Stimulated activated CD4-positive, alpha-beta T cell treated with anti-CD3 and anti-CD28 coated beads, TNF-alpha, amount 100 ng/mL, for 24 hours (primary cell): Measurements from ENCODE around the gene SRM.
"Not testable (repeated sequence)": the region's sequence is repeated elsewhere in the genome, so short reads cannot be mapped to it uniquely, and the experiment has no call there.

Experiments
- DNase-seq, 3 experiments: peaks; one replicate each; pipeline ENCODE4 v3.0.0-alpha.2; 2020; ENCODE audit warnings: low read depth in 3 of 3

SRM gene

DNA sequence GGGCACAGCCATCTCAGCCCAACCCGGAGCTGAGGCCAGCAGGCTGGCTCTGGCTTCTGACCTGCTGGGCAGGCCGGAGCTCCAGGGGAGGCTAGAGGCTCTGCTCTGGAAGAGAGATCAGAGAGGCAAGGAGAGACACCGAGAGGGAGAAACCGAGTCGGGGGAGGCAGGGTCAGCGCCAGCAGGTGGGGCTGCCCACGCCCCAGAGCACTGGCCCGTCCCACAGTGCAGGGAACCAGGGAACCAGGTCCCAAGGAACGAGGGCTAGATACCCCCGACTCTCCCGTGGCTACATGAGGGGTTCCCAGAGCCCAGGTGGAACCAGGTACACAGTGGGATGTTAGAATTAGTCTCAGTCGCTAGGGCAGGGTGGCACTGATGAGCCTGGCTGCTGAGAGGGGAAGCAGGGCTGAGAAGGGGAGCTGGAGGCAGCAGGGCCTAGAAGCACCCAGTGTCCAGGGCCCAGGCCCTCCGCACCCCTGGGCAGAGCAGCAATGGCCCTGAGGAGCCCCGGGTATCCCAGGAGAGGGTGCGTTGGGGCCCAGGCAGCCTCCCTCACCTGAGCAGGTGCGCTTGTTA lies 14.9 kb downstream of the SRM start:
- DNase-seq, result no peak

DNA sequence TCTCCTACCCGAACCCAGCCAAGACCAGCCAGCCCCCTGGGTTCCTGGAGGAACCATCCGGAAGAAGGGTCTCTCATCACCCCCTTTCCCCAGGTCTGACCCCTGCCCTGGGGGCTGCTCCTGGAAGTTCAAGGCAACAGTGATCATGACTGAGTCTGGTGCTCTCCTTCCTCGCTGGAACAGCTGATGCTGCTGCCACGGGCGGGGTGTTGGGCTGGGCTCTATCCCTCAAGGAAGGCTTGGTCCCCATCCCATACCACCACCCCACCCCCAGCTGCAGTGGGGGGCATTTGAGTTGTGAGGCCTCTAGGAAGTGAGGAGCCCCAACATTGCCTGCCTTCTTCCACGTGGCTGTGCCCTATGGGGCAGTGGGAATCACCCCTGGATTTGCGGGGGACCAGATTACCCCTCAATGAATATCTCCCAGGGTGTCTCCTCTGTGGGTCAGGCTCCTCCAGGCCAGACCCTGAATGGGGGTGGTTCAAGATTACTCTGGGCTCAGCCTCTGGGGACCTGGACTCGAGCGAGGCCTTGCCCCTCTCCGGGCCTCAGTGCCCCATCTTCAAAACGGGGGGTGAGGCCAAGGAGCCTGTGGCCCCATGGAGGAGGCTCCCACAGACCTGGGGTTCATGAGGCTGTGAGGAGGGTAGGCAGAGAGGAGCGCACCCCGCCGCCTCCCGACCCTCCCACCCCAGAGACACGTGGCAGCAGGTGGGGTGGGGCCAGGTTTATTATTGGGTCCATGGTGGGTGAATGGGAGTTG lies 15.6 kb downstream of the SRM start:
- DNase-seq, result no peak

DNA sequence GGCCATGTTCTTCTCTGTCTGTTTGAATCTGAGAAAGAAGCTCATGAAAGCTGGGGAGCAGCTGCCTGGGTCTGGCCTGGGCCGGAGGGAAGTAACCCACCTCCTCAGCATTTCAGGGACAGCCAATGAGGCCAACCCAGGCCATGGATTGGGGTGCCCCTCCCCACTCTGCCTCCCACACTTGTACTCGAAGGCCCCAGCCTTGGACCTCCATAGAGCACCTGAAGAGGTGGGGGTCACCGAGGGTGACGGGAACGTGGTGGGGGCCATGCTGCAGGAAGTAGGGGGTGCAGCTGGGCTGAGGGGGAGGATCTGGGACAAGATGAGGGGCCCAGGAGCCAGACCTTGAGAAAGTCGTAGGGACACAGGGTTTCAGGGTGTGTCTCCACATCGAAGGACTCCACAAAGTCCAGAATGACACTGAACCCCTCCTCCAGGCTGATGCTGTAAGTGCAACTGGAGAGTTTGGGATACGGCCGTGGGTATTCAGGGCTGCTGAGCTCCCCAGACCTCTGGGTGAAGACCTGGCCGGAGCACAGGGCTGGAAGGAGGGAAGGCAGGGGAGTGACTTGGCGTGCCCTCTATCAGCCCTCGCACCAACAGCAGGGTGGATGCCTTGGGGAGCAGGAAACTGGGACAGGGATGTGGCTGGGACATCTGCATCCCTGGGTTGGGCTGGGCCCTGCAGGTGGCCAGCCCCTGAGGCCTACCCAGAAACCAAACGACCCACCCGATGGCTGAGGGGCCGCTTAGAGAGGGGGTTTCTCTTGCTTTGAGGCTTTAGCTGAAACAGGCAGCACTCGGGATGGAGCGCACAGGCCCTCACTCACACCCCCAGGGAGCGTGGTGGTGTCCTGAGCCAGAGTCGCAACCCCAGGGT lies 16.6 kb downstream of the SRM start:
- no peak for DNase-seq

DNA sequence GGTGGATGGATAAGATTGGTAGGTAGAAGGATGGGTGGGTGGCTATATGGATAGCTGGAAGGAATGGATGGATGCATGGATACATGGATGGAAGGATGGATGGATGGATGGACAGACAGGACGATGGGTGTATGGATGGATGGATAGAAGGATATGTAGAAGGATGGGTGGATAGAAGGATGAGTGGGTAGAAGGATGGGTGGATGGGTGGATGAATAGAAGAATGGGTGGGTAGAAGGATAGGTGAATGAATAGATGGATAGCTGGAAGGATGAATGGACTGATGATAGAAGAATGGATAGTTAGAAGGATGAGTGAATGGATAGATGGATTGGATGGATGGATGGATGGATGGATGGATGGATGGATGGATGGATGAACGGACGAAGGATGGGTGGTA lies 17.8 kb downstream of the SRM start:
- DNase-seq, result no peak

DNA sequence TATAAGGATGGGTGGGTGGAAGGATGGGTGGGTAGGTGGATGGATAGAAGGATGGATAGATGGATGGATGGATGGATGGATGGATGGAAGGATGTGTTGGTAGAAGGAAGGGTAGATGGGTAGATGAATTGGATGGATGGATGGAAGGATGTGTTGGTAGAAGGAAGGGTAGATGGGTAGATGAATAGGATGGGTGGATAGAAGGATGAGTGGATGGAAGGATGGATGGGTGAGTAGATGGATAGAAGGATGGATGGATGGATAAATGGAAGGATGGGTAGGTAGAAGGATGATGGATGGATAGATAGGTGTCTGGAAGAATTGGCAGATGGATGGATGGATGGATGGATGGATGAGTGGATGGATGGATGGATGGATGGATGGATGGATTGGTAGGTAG lies 18.8 kb downstream of the SRM start:
- no peak for DNase-seq

DNA sequence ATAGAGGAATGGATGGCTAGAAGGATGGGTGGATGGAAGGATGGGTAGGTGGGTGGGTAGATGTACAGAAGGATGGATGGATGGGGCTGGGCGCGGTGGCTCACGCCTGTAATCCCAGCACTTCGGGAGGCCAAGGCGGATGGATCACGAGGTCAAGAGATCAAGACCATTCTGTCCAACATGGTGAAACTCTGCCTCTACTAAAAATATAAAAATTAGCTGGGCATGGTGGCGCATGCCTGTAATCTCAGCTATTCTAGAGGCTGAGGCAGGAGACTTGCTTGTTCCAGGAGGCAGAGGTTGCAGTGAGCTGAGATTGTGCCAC lies 19.8 kb downstream of the SRM start:
- DNase-seq, result not testable (repeated sequence)

DNA sequence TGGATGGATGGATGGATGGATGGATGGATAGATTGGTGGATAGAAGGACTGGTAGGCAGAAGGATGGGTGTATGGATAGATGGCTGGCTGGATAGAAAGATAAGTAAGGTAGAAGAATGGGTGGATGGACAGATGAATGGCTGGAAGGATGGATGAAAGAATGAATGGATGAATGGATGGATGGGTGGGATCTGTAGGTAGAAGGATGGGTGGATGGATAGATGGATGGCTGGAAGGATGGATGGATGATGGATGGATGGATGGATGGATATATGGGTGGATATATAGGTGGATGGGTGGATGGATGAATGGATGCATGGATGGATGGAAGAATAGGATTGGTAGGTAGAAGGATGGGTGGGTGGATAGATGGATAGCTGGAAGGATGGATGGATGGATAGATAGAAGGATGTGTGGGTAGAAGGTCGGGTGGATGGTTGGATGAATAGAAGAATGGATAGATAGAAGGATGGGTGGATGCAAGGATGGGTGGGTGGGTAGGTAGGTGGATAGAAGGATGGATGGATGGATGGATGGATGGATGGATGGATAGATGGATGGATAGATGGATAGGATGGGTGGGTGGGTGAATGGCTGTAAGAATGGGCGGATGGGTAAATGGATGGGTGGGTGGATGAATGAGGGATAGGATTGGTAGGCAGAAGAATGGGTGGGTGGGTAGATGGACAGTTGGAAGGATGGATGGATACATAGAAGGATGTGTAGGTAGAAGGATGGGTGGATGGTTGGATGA lies 20.3 kb downstream of the SRM start:
- no peak for DNase-seq

DNA sequence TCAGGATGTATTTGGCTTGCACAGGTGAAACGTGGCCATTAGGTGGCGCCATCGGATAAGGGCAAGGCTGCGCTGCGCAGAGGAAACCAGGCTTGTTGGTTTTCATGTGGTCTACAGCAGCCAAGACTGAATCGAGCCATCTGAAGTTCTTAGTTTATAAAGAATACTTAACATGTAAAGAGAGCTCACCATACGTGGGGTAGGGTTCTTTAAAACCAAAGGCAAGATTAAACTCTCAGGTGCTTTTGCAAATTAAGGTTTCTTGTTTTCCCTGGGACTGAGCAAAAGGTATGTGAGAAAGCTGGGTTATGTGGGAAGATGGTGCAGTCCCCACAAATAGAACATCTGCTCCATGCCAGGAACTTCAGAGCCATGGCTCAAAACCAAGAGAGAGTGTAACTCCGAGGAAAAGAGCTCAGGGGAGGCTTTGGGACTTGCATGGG lies 22.1 kb downstream of the SRM start:
- DNase-seq, result peak; percentile 78 to 87 (median 86)

DNA sequence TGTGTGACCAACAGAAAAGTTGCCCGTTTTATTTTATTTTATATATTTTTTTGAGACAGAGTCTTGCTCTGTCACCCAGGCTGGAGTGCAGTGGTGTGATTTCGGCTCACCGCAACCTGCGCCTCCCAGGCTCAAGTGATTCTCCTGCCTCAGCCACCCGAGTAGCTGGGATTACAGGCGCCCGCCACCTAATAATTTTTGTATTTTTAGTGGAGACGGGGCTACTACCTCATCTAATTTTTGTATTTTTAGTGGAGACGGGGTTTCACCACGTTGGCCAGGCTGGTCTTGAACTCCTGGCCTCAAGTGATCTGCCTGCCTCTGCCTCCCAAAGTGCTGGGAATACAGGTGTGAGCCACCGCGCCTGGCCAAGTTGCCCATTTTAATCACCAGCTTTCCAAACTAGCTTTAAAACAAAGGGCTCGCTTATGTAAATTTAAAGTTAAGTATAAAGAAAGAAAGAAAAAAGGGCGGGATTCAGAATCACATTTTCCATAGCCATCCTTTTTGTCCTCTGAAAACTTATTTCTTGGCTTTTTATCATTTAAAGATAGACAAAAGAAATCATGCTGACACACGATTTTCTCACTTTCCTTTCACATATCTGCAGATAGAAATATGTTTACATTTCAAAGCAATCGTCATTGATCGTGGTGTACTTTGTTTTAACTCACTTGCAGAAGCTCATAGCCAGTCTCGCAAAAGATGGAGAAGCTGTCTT lies 22.6 kb downstream of the SRM start:
- DNase-seq, result not testable (repeated sequence)

DNA sequence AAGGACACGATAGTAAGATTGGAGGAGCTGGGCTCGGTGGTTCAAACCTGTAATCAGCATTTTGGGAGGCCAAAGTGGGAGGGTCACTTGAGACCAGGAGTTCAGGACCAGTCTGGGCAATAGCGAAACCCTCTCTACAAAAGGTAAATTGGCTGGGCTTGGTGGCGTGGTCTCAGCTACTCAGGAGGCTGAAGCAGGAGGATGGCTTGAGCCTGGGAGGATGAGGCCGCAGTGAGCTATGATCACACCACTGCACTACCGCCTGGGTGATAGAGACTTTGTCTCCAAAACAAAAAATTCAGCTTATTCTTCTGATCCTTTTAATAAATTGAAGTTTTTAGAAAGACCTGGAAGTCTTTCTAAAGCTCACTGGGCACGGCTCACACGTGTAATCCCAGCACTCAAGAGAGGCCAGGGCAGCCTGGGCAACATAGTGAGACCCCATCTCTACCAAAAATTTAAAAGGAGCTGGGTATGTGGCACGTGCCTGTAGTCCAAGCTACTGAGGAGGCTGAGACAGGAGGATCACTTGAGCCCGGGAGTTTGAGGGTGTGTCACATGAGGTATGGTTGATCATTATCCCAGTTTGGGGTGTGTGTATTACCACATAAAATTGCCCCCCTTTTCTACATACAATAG lies 28.1 kb downstream of the SRM start:
- DNase-seq, result no peak

DNA sequence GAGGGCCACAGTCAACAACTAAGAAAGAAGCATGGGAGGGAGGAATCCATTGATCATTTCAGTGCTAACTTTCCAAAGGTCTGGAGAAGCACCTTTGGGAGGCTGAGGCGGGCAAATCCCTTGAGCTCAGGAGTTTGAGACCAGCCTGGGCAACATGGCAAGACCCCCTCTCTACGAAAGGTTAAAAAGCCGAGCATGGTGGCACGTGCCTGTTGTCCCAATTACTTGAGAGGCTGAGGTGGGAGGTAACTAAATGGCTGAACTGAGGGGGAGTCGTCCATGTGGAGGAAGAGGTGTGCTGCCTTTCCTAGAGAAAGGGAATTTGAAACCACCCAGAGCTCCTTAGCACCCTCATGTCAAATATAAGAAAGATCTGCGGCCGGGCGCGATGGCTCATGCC lies 29.0 kb downstream of the SRM start:
- no peak for DNase-seq

DNA sequence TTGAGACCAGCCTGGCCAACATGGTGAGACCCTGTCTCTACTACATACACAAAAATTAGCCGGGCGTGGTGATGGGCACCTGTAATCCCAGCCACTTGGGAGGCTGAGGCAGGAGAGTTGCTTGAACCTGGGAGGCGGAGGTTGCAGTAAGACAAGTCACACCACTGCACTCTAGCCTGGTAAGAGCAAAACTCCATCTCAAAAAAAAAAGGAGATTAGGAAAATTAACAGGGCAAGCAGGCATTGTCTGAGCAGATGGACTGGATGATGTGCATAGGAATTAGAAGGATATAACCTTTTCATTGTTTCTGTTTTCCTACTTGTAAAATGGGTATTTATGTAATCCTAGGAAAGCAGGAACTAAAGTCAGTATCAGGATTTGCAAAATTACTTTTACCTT lies 31.8 kb downstream of the SRM start:
- no peak for DNase-seq

DNA sequence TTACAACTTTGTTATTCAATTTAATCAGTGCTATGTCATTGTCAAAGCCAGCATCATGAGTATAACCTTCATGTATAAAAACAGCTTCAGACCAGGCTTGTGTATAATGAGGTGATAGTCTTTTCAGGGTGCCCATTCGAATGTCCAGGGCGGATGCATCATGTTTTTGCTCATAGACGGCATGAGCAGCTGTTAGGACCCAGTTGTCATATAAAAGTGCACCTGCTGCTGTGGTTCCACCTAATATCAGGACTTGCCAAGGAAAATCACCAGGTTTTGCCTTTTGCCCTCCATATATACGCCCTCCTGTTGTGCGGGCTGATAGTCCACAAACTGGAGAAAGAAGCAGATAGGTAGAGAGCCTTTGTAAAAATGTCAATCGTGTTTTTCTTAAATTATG lies 32.5 kb downstream of the SRM start:
- no peak for DNase-seq

DNA sequence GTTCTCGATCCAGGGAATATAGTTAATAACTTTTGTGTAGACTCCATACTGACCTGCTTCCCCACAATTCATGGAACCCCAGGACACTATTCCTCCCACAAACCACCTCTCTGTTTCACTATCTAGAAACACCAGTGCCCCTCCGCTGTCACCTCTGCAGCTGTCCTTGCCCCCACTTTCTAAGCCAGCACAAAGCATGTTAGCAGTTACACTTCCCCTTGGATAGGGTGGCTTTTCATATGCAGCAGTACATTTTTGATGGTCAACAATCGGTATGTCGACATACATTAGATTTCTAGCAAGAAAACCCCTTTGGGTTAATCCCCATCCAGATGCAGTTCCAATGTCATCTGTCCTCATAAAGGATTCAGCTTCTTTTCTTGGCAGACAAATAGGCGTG lies 32.9 kb downstream of the SRM start:
- no peak for DNase-seq

DNA sequence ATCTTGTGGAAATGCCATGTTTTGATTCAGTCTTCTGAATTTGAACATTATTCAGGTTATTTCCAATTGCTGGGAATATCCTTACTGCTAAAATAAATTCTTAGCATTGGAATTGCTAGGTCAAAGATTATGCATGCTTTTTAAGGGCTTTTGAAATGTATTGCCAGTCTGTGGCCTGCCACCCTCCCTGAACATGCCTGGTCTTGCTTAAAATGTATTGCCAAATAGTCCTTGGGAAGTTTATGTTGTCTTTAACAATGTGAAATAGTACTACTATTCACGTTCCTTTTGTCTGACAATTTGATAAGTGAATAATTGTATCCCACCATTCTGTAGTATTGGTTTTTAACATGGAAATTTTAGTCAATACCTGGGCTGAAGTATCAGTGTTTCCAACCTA lies 33.8 kb downstream of the SRM start:
- DNase-seq, result no peak

DNA sequence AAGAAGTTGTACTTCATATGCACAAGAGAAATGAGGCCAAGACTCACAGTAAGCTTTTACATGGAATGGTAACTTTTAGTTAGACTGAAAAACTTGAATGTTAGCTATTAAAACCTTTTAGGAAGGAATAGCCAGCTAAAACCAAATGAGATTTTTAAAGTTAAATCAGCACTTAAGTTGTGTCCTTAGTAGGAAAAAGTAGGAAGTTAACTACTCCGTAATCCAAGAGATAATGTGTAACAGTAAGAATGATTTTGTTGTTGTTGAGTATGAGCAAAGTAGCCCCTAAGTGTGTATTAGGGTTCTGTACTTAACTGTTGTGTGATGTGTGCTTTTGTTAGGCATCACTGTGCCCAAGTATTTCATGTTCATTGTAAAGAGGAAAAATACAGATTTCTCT lies 34.2 kb downstream of the SRM start:
- no peak for DNase-seq

DNA sequence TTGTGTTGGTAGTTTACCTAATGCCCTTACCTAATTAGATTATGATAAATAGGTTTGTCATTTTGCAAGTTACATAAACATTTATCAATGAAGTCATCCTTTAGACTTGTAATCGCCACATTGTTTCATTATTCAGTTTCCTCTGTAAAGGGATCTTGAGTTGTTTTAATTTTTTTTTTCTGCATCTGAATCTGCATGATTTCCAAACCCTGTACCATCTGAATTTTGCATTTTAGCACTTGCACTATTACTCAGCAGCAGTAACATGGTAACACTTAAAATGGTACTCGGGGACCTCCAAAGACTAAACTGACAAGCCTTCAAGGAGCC lies 35.0 kb downstream of the SRM start:
- no peak for DNase-seq

DNA sequence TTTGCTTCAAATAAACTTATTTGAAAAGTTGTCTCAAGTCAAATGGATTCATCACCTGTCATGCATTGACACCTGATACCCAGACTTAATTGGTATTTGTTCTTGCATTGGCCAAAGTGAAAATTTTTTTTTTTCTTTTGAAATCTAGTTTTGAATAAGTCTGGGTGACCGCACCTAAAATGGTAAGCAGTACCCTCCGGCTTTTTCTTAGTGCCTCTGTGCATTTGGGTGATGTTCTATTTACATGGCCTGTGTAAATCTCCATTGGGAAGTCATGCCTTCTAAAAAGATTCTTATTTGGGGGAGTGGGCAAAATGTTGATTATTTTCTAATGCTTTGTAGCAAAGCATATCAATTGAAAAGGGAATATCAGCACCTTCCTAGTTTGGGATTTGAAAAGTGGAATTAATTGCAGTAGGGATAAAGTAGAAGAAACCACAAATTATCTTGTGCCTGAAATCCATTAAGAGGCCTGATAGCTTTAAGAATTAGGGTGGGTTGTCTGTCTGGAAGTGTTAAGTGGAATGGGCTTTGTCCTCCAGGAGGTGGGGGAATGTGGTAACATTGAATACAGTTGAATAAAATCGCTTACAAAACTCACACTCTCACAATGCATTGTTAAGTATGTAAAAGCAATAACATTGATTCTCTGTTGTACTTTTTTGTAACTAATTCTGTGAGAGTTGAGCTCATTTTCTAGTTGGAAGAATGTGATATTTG lies 35.5 kb downstream of the SRM start:
- DNase-seq, result no peak

DNA sequence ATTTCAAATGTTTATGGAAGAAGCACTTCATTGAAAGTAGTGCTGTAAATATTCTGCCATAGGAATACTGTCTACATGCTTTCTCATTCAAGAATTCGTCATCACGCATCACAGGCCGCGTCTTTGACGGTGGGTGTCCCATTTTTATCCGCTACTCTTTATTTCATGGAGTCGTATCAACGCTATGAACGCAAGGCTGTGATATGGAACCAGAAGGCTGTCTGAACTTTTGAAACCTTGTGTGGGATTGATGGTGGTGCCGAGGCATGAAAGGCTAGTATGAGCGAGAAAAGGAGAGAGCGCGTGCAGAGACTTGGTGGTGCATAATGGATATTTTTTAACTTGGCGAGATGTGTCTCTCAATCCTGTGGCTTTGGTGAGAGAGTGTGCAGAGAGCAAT lies 36.6 kb downstream of the SRM start:
- DNase-seq, result no peak

DNA sequence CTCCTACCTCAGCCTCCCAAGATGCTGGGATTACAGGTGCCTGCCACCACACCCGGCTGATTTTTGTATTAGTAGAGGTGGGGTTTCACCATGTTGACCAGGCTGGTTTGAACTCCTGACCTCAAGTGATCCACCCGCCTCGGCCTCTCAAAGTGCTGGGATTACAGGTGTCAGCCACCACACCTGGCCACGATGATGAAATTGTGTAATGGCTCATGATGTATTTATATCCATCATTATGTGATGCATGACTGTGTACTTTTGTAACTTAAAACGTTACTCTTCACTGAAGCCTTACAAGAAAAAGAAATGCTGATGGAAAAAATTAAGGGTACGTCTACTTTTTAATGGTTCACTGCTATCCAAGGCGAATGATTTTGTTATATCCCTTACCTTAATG lies 39.8 kb downstream of the SRM start:
- DNase-seq, result no peak

DNA sequence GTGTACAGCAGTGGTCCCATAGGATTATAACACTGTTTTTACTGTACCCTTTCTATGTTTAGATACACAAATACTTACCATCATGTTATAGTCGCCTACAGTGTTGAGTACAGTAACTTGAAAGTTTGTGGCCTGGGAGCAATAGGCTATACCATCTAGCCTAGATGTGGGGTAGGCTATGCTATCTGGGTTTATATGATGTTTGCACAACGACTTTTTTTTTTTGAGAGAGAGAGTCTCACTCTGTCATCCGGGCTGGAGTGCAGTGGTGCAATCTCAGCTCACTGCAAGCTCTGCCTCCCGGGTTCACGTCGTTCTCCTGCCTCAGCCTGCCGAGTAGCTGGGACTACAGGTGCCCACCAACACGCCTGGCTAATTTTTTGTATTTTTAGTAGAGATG lies 40.5 kb downstream of the SRM start:
- DNase-seq, result not testable (repeated sequence)
